ENCODE measurements around the gene TSPAN10. TPM values are rescaled to one million over a fixed set of nuclear protein-coding genes. Genes with fewer than 3 reads are reported as not detected.
A peak's percentile ranks its signal among the peaks of the same experiment; 100 is the strongest.

The TSPAN10 gene
- total RNA-seq, 1 donor, result 4.5 TPM

- TF ChIP-seq CTCF (IDR thresholded peaks at IDR 0.05; ENCODE audit: insufficient read depth, low read length), result no peak
- peak; percentile 41 for DNase-seq (ENCODE audit: low read depth)
- H3K4me3 ChIP-seq (ENCODE audit: low read depth, low read length), result peak overlapping the region; percentile 85
Observed at GRCh38 chr17:81685108-81685507, 48.1 kb downstream of the TSPAN10 start.

GRCh38 chr17:81686614-81687013 lies 49.6 kb downstream of the TSPAN10 start:
- no peak for TF ChIP-seq CTCF (IDR thresholded peaks at IDR 0.05; ENCODE audit: insufficient read depth, low read length)
- no peak for DNase-seq (ENCODE audit: low read depth)
- no peak overlapping the region for H3K4me3 ChIP-seq (ENCODE audit: low read depth, low read length)

GRCh38 chr17:81687770-81688541 lies 51.0 kb downstream of the TSPAN10 start:
- no peak overlapping the region for H3K4me3 ChIP-seq (ENCODE audit: low read depth, low read length)
- TF ChIP-seq CTCF (IDR thresholded peaks at IDR 0.05; ENCODE audit: insufficient read depth, low read length), result no peak

GRCh38 chr17:81688616-81689015 lies 51.6 kb downstream of the TSPAN10 start:
- no peak for DNase-seq (ENCODE audit: low read depth)
- TF ChIP-seq CTCF (IDR thresholded peaks at IDR 0.05; ENCODE audit: insufficient read depth, low read length), result no peak
- no peak overlapping the region for H3K4me3 ChIP-seq (ENCODE audit: low read depth, low read length)

More at GRCh38 chr17:81687770-81688541, 51.0 kb downstream of the TSPAN10 start:
- DNase-seq (ENCODE audit: low read depth), result no peak

GRCh38 chr17:81690066-81690465 lies 53.1 kb downstream of the TSPAN10 start:
- TF ChIP-seq CTCF (IDR thresholded peaks at IDR 0.05; ENCODE audit: insufficient read depth, low read length), result no peak
- H3K4me3 ChIP-seq (ENCODE audit: low read depth, low read length), result no peak overlapping the region
- DNase-seq (ENCODE audit: low read depth), result no peak

- TF ChIP-seq CTCF (IDR thresholded peaks at IDR 0.05; ENCODE audit: insufficient read depth, low read length), result no peak
- no peak for DNase-seq (ENCODE audit: low read depth)
- H3K4me3 ChIP-seq (ENCODE audit: low read depth, low read length), result no peak overlapping the region
Observed at GRCh38 chr17:81690549-81690948, 53.6 kb downstream of the TSPAN10 start.

- no peak for TF ChIP-seq CTCF (IDR thresholded peaks at IDR 0.05; ENCODE audit: insufficient read depth, low read length)
- no peak overlapping the region for H3K4me3 ChIP-seq (ENCODE audit: low read depth, low read length)
- DNase-seq (ENCODE audit: low read depth), result no peak
Observed at GRCh38 chr17:81691196-81691595, 54.2 kb downstream of the TSPAN10 start.
